NCI-H748 treated with DMSO at 0.1 percent for 48 hours (cell line): ENCODE data around the gene ACADSB.

Source experiments
- DNase-seq: peaks from one replicate; lab custom pipeline; 2025; lab: John Stamatoyannopoulos, UW

ACADSB gene

GRCh38 chr10:123100030-123100762 lies 91.4 kb downstream of the ACADSB start:
- DNase-seq, result no peak

- DNase-seq, result no peak
Measured at GRCh38 chr10:123101872-123102271, 93.1 kb downstream of the ACADSB start.

GRCh38 chr10:123102673-123103072 lies 93.9 kb downstream of the ACADSB start:
- no peak for DNase-seq

GRCh38 chr10:123103944-123104343 lies 95.1 kb downstream of the ACADSB start:
- no peak for DNase-seq
